Measurements from ENCODE around the gene ELAVL1. TPM values are rescaled to one million over a fixed set of nuclear protein-coding genes. Genes with fewer than 3 reads are reported as not detected.

Gene ELAVL1
- total RNA-seq, 1 experiment from 2014 or later = 87.2 TPM

DNA sequence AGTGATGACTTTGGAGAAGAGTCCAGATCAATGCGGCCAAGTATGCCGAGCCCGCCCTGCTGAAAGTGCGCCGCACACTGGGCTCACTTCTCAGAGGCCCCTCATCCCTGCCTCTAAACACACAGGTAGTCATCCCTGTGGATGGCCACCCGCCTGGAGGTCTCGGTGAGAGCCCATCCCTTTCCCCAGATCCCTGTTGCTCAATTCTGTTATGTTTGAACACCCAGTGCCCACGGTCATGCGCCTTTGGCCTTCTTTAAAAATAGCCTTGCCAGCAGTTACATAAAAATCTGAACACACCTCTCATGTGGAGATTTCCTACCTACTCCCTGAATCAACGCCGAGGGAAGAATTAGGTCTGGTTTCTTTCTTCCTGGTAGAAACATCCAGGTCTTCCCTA lies 11.9 kb downstream of the ELAVL1 start:
- Histone ChIP-seq H3K36me3 (ENCODE audit: low read depth, low read length) (peaks cover 25% of the 10 kb centered on the region), H3K79me2 (ENCODE audit: low read length) (peaks cover 95% of the 10 kb centered on the region), H3K27me3 (ENCODE audit: low read length) (no peaks in the 10 kb centered on the region), H3K27ac (ENCODE audit: low read length) (peak overlapping the region; percentile 89), H4K20me1 (ENCODE audit: low read length) (peaks cover 6% of the 10 kb centered on the region; the same call in 1 of the 2 replicates), H3K9me2 (replicated peaks; ENCODE audit: low read length) (no peaks in the 10 kb centered on the region), H3K4me3 (ENCODE audit: low read length) (no peak overlapping the region), H3F3A (ENCODE audit: low read length, unreplicated experiment) (peaks cover 5% of the 10 kb centered on the region), H3K4me2 (ENCODE audit: low read length) (peak overlapping the region; percentile 15; the same call in 1 of the 2 replicates), H3K9me3 (ENCODE audit: low read length) (no peaks in the 10 kb centered on the region), H3K9ac (ENCODE audit: low read length) (peak overlapping the region; percentile 72), H3K4me1 (ENCODE audit: insufficient read depth, low read length) (peaks cover 54% of the 10 kb centered on the region), H2AFZ (ENCODE audit: low read length) (no peak overlapping the region)
- TF ChIP-seq CTCF (conservative IDR thresholded peaks at IDR 0.05; ENCODE audit: low read depth, low read length) (no peak), EZH2 (IDR thresholded peaks at IDR 0.05; ENCODE audit: low read length, unreplicated experiment) (no peak), EZH2phosphoT487 (IDR thresholded peaks at IDR 0.05; ENCODE audit: borderline replicate concordance, low read length) (no peak)
- CTCF ChIA-PET = no interaction called here
- ATAC-seq (no peak), DNase-seq (no peak)
- POLR2A ChIA-PET (ENCODE audit: unreplicated experiment) = no interaction called here
- BruUV-seq (replicated peaks) = no TSS peak
- intact Hi-C loops (cut with micrococcal nuclease) = no loop called here

DNA sequence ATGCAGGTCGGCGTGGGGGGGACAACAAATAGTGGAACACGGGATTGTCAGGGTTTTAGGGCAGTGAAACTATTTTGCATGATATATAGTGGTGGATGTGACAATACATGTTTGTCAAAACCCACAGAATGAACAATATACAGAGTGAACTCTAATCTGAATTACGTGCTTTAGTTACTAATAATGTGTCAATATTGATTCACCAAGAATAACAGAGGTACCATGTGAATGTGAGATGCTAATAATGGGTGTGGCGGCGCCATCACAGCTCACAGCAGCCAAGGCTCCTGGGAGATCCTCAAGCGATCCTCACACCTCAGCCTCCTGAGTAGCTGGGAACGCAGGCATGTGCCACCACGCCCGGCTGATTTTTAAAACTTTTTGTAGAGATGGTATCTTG lies 12.9 kb downstream of the ELAVL1 start:
- Histone ChIP-seq H3K36me3 (ENCODE audit: low read depth, low read length) (peaks cover 34% of the 10 kb centered on the region), H3K9ac (ENCODE audit: low read length) (peak overlapping the region; percentile 72), H3K4me1 (ENCODE audit: insufficient read depth, low read length) (peaks cover 64% of the 10 kb centered on the region), H3K4me3 (ENCODE audit: low read length) (peak overlapping the region; percentile 18; the same call in 1 of the 2 replicates), H3K4me2 (ENCODE audit: low read length) (peak overlapping the region; percentile 76), H3K27ac (ENCODE audit: low read length) (peak overlapping the region; percentile 89), H3K9me2 (replicated peaks; ENCODE audit: low read length) (no peaks in the 10 kb centered on the region), H3K79me2 (ENCODE audit: low read length) (peaks cover 95% of the 10 kb centered on the region), H2AFZ (ENCODE audit: low read length) (no peak overlapping the region), H3F3A (ENCODE audit: low read length, unreplicated experiment) (peaks cover 5% of the 10 kb centered on the region), H3K9me3 (ENCODE audit: low read length) (no peaks in the 10 kb centered on the region), H3K27me3 (ENCODE audit: low read length) (no peaks in the 10 kb centered on the region), H4K20me1 (ENCODE audit: low read length) (no peaks in the 10 kb centered on the region)
- peak; percentile 76 for ATAC-seq
- TF ChIP-seq EZH2 (IDR thresholded peaks at IDR 0.05; ENCODE audit: low read length, unreplicated experiment) (no peak), CTCF (conservative IDR thresholded peaks at IDR 0.05; ENCODE audit: low read depth, low read length) (no peak), EZH2phosphoT487 (IDR thresholded peaks at IDR 0.05; ENCODE audit: borderline replicate concordance, low read length) (no peak)
- ChIA-PET CTCF (interaction anchor here (1.5 kb wide), 1 partner anchor 10 kb away, joined by 14 read pairs; no protein-coding TSS in a partner anchor), POLR2A (ENCODE audit: unreplicated experiment) (interaction anchor here (0.5 to 0.6 kb wide), 2 partner anchors 48 to 64 kb away, joined by 16 to 20 read pairs; no protein-coding TSS in a partner anchor)
- no TSS peak for BruUV-seq (replicated peaks)
- intact Hi-C loops (cut with micrococcal nuclease) = loop anchor here (1.0 kb wide), 1 partner anchor 10 kb away; no protein-coding TSS in a partner anchor
- DNase-seq = peak; percentile 96

DNA sequence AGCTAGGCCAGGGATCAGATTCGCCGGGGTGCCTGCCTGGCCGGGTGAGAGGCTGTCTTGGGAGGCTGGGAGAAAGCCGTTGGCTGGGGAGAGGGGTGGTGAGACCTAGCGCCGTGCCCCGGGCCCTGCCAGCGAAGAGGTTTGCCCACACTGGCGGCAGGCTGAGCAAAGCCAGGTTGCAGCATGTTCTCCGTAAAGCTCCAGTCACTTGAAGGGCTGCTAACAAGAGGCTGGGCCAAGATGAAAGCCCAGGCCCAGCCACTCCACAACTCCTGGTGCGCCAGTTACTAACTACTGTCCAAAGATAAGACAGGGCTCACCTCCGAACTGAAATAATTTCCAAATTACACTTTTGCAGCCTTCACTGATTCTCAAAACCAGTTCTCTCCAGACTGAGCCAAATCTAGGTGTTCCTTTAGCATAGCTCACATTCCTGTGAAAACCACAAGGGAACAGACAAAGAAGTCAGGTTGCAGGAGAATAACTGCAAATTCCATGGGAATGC lies 16.3 kb downstream of the ELAVL1 start:
- Histone ChIP-seq H2AFZ (ENCODE audit: low read length) (no peak overlapping the region), H3K9ac (ENCODE audit: low read length) (peak overlapping the region; percentile 96), H3K27me3 (ENCODE audit: low read length) (no peaks in the 10 kb centered on the region), H3K4me3 (ENCODE audit: low read length) (no peak overlapping the region), H3K79me2 (ENCODE audit: low read length) (peaks cover 85% of the 10 kb centered on the region), H3K4me2 (ENCODE audit: low read length) (peak overlapping the region; percentile 80), H3K36me3 (ENCODE audit: low read depth, low read length) (peaks cover 48% of the 10 kb centered on the region), H3F3A (ENCODE audit: low read length, unreplicated experiment) (peaks cover 13% of the 10 kb centered on the region), H3K9me3 (ENCODE audit: low read length) (no peaks in the 10 kb centered on the region), H4K20me1 (ENCODE audit: low read length) (peaks cover 8% of the 10 kb centered on the region; the same call in 1 of the 2 replicates), H3K9me2 (replicated peaks; ENCODE audit: low read length) (no peaks in the 10 kb centered on the region), H3K4me1 (ENCODE audit: insufficient read depth, low read length) (peaks cover 84% of the 10 kb centered on the region), H3K27ac (ENCODE audit: low read length) (peak overlapping the region; percentile 100)
- ChIA-PET POLR2A (ENCODE audit: unreplicated experiment) (no interaction called here), CTCF (interaction anchor here (1.1 kb wide), 1 partner anchor 13 kb away, joined by 6 read pairs; no protein-coding TSS in a partner anchor)
- peak; percentile 84 for DNase-seq
- no TSS peak for BruUV-seq (replicated peaks)
- ATAC-seq = peak; percentile 5
- intact Hi-C loops (cut with micrococcal nuclease) = loop anchor here (5.0 kb wide), 1 partner anchor 47 kb away; the partner anchor contains the start of gene TIMM44
- TF ChIP-seq EZH2 (IDR thresholded peaks at IDR 0.05; ENCODE audit: low read length, unreplicated experiment) = no peak
- TF ChIP-seq CTCF (conservative IDR thresholded peaks at IDR 0.05; ENCODE audit: low read depth, low read length) = no peak
- TF ChIP-seq EZH2phosphoT487 (IDR thresholded peaks at IDR 0.05; ENCODE audit: borderline replicate concordance, low read length) = no peak
